A549 (cell line): ENCODE results near the gene EVA1C. TPM values are rescaled to one million over a fixed set of nuclear protein-coding genes. Genes with fewer than 3 reads are reported as not detected.
A peak's percentile ranks its signal among the peaks of the same experiment; 100 is the strongest.

ENCODE experiments used
- ATAC-seq, 2 experiments: fragments of 200-7000 bp in 1 of 2; fragments of >200 bp in 1 of 2; cut with Nextera tagmentation in 1 of 2; cut with Tn5 transposase in 1 of 2; 3 replicates each; pipeline versions ENCODE4 v1.8.0 to v1.9.1; 2018 to 2020; ENCODE audit warnings: mild to moderate bottlenecking in 1 of 2, moderate library complexity in 1 of 2
- CTCF ChIA-PET: fragments of 300-600 bp; sonication (Branson Sonifier 250); formaldehyde crosslinking; extraction: SDS; loops from one replicate; lab custom pipeline; 2021; ENCODE audit warnings: antibody characterized with exemption, inconsistent platforms; lab: Yijun Ruan, JAX
- POLR2A ChIA-PET: fragments of 350-600 bp; formaldehyde crosslinking; extraction: SDS; loops from one replicate; lab custom pipeline; 2021; ENCODE audit warnings: antibody characterized with exemption, inconsistent platforms; lab: Yijun Ruan, JAX
- DNase-seq, 2 experiments: peaks; one replicate each; pipeline versions ENCODE4 v3.0.0 to v3.0.0-alpha.2; 2011 to 2016; ENCODE audit warnings: low read depth in 1 of 2, low spot score in 1 of 2
- FAIRE-seq: peaks from 2 replicates; lab custom pipeline; 2011; peaks lifted over from hg19 to GRCh38; lab: Jason Lieb, UNC
- H3K27ac ChIP-seq, 2 experiments: fragments of >200 bp; sonication (Bioruptor Twin); formaldehyde crosslinking; 3 replicates each; pipeline ENCODE4 v1.5.1; 2016 to 2017
- H3K4me1 ChIP-seq: fragments of >200 bp; sonication (Bioruptor Twin); formaldehyde crosslinking; 3 replicates; pipeline ENCODE4 v1.6.1; 2016
- H3K4me2 ChIP-seq: fragments of >200 bp; sonication (Bioruptor Twin); formaldehyde crosslinking; 3 replicates; pipeline ENCODE4 v1.6.1; 2016
- H3K4me3 ChIP-seq: fragments of >200 bp; sonication (Bioruptor Twin); formaldehyde crosslinking; 3 replicates; pipeline ENCODE4 v1.5.1; 2016
- H3K9me3 ChIP-seq: fragments of >200 bp; sonication (Bioruptor Twin); formaldehyde crosslinking; 3 replicates; pipeline ENCODE4 v1.6.1; 2016
- CHD2 ChIP-seq: fragments of 150-350 bp; IDR thresholded peaks from 2 replicates; pipeline ENCODE4 v1.6.1; 2014; ENCODE audit warnings: low read length; ENCODE audit not compliant: partially characterized antibody
- CTCF ChIP-seq: fragments of >200 bp; sonication (Bioruptor Twin); formaldehyde crosslinking; IDR thresholded peaks from 3 replicates; pipeline ENCODE4 v1.5.1; 2016
- EHF ChIP-seq: fragments of 250-450 bp; sonication (Bioruptor Pico); IDR thresholded peaks from 2 replicates; pipeline ENCODE4 v1.5.0; 2020; ENCODE audit warnings: mild to moderate bottlenecking
- ELK1 ChIP-seq: fragments of 150-350 bp; IDR thresholded peaks from 2 replicates; pipeline ENCODE4 v1.6.1; 2014; ENCODE audit warnings: low read depth, mild to moderate bottlenecking, low read length
- FOSB ChIP-seq: fragments of 250-450 bp; sonication (Bioruptor Pico); IDR thresholded peaks from 2 replicates; pipeline ENCODE4 v1.5.0; 2020; ENCODE audit warnings: mild to moderate bottlenecking, moderate library complexity
- GATA3 ChIP-seq: IDR thresholded peaks from 2 replicates; pipeline ENCODE4 v1.6.1; 2012; ENCODE audit warnings: borderline replicate concordance
- HDAC2 ChIP-seq: fragments of 200-600 bp; sonication (generic); IDR thresholded peaks from 2 replicates; pipeline ENCODE4 v1.6.1; 2016
- HES2 ChIP-seq: fragments of >200 bp; sonication (Bioruptor Twin); formaldehyde crosslinking; IDR thresholded peaks from 2 replicates; pipeline ENCODE4 v1.6.1; 2016
- MAFK ChIP-seq: fragments of 450-650 bp; IDR thresholded peaks from 2 replicates; pipeline ENCODE4 v1.6.1; 2014; ENCODE audit not compliant: partially characterized antibody
- MAZ ChIP-seq: fragments of 150-350 bp; IDR thresholded peaks from 2 replicates; pipeline ENCODE4 v1.6.1; 2014; ENCODE audit warnings: antibody characterized with exemption, low read depth, low read length, borderline replicate concordance
- PBX3 ChIP-seq: IDR thresholded peaks from 2 replicates; pipeline ENCODE4 v1.6.1; 2012
- POLR2A ChIP-seq: IDR thresholded peaks from 2 replicates; pipeline ENCODE4 v1.6.1; 2012; ENCODE audit warnings: mild to moderate bottlenecking, low read length
- POLR2AphosphoS2 ChIP-seq: conservative IDR thresholded peaks from 2 replicates; pipeline ENCODE4 v1.6.1; 2012; ENCODE audit warnings: low read length, improper control_type of control experiment, inconsistent platforms
- REST ChIP-seq: fragments of 200-600 bp; sonication (generic); IDR thresholded peaks from 2 replicates; pipeline ENCODE4 v1.6.1; 2016; ENCODE audit warnings: antibody characterized with exemption, mild to moderate bottlenecking, moderate library complexity
- RFX5 ChIP-seq: fragments of 450-650 bp; IDR thresholded peaks from 2 replicates; pipeline ENCODE4 v1.7.1; 2014; ENCODE audit warnings: antibody characterized with exemption, mild to moderate bottlenecking, moderate library complexity
- TP53 ChIP-seq: fragments of 250-450 bp; sonication (Bioruptor Pico); IDR thresholded peaks from 2 replicates; pipeline ENCODE4 v1.5.0; 2021; ENCODE audit warnings: mild to moderate bottlenecking, moderate library complexity
- ZC3H11A ChIP-seq: fragments of 450-650 bp; IDR thresholded peaks from 2 replicates; pipeline ENCODE4 v1.6.1; 2014; ENCODE audit warnings: antibody characterized with exemption, mild to moderate bottlenecking
- WGBS: methylation state at CpG from one replicate; pipeline ENCODE4 v1.1.6; 2017; ENCODE audit errors: missing lambda C conversion rate; 5-methylcytosine and 5-hydroxymethylcytosine counted together
- polyA plus RNA-seq, 4 experiments: library from polyadenylated mRNA; depleted of rRNA in 3 of 4; stranded (reverse); fragments of >200 nt; fragmentation: RNase III in 1 of 4; extraction: RNeasy Plus Mini Kit Qiagen cat#74134 plus additional on column Dnase treatment in 1 of 4; gene quantifications; 2 replicates in 3 of 4; 3 replicates in 1 of 4; pipeline ENCODE4 v1.2.3, GENCODE V29; 2011 to 2017
- TF ChIP-seq, protein P1 (sequence below): fragments of 450-650 bp; IDR thresholded peaks from 2 replicates; pipeline ENCODE4 v1.6.1; 2014; ENCODE audit warnings: antibody characterized with exemption
- TF ChIP-seq, protein P2 (sequence below): IDR thresholded peaks from 2 replicates; pipeline ENCODE4 v1.6.1; 2012; ENCODE audit warnings: low read depth, borderline replicate concordance
- TF ChIP-seq, protein P3 (sequence below): fragments of >200 bp; sonication (Bioruptor Twin); formaldehyde crosslinking; IDR thresholded peaks from 3 replicates; pipeline ENCODE4 v1.6.1; 2016

EVA1C gene
- polyA plus RNA-seq, 2 of the 4 experiments (the other 2 are of a cell fraction): 41.1 to 48.0 TPM

DNA sequence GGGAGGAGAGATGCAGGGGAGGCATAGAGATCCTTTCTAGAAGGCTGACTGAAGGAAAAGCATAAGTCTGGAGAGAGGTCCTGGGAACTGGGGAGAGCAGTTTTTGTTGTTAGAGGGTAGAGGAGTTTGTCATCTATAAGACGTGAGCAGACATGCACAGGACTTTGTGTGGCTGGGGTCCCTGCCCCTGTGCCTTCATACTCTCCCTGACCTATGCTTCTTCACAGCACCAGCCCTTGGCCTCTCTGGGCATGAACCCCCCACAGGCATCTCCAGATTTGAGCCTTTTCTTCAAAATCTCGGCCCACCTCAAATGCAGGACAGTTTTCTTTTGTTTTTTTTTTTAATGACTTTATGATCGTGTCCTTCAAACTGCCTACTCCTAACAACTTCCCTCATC, 79.9 kb downstream of the EVA1C start:
- Histone ChIP-seq H3K4me1 (peaks cover 34% of the 10 kb centered on the region; the same call in 2 of the 3 replicates), H3K27ac (peak overlapping the region in 1 of 2 experiments; percentile 48; a peak in 3 of 6 replicates), H3K4me2 (no peak overlapping the region), H3K4me3 (no peak overlapping the region), H3K9me3 (no peaks in the 10 kb centered on the region)
- ChIA-PET CTCF (no interaction called here), POLR2A (no interaction called here)
- FAIRE-seq (no peak), DNase-seq (no peak), ATAC-seq (no peak)
- 81% methylated on average over 3 of the region's 3 CpGs for WGBS
- TF ChIP-seq CHD2 (no peak), REST (no peak), CTCF (no peak), HDAC2 (no peak), ELK1 (no peak), ZC3H11A (no peak), RFX5 (no peak)
- TF ChIP-seq, protein P1, sequence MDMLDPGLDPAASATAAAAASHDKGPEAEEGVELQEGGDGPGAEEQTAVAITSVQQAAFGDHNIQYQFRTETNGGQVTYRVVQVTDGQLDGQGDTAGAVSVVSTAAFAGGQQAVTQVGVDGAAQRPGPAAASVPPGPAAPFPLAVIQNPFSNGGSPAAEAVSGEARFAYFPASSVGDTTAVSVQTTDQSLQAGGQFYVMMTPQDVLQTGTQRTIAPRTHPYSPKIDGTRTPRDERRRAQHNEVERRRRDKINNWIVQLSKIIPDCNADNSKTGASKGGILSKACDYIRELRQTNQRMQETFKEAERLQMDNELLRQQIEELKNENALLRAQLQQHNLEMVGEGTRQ: no peak

DNA sequence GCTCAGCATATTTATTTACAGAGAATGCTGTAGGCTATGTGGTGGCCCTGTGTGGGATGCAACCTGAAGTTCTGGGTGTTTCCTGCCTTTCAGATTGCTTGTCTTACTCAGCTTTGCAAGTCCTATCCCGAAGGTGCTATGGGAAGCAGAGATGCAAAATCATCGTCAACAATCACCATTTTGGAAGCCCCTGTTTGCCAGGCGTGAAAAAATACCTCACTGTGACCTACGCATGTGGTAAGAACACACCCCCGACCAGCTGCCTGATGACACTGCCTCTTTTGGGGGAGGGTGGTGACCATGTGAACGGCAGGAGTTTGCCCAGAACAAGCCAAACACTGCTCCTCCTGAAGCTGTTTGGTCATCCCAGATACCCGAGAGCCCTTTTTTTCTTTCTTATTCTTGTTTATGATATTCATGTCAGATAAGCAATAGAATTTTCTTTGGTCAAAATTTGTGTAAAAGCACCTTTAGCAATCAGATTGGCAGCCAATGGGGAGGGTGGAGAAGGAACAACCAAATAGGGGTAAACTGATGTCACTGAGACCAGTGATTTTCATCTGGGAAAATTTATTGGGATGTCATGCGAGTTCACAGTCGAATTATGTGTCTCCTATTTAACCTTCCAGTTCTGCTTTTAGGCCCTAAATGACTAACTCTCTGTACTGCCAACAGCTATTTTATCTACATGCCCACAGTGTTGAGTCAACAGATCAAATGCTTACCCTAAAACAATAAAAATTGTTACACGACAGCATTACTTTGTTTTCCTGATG, 82.6 kb downstream of the EVA1C start:
- WGBS: 57% methylated on average over 10 of the region's 10 CpGs
- peaks cover 34% of the 10 kb centered on the region; the same call in 2 of the 3 replicates for H3K4me1 ChIP-seq
- FAIRE-seq: no peak
- POLR2A ChIA-PET: no interaction called here
- TF ChIP-seq, protein P2, sequence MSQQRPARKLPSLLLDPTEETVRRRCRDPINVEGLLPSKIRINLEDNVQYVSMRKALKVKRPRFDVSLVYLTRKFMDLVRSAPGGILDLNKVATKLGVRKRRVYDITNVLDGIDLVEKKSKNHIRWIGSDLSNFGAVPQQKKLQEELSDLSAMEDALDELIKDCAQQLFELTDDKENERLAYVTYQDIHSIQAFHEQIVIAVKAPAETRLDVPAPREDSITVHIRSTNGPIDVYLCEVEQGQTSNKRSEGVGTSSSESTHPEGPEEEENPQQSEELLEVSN: no peak
- TF ChIP-seq MAZ: no peak
- TF ChIP-seq GATA3: peak; percentile 29; the same call in 1 of the 2 replicates
- no peak overlapping the region for H3K4me3 ChIP-seq
- ATAC-seq: no peak
- CTCF ChIA-PET: interaction anchor here (1.1 kb wide), 1 partner anchor 80 kb away, joined by 3 read pairs; no protein-coding TSS in a partner anchor
- H3K4me2 ChIP-seq: peak overlapping the region; percentile 0; the same call in 2 of the 3 replicates
- peak in 1 of 2 experiments; percentile 36 for DNase-seq
- H3K9me3 ChIP-seq: no peaks in the 10 kb centered on the region
- H3K27ac ChIP-seq: peak overlapping the region; percentile 55 to 74; a peak in 5 of 6 replicates

- H3K4me3 ChIP-seq: no peak overlapping the region
- ATAC-seq (no peak), FAIRE-seq (no peak), DNase-seq (no peak)
- POLR2A ChIA-PET: no interaction called here
- WGBS: 86% methylated on average over 6 of the region's 6 CpGs
- H3K9me3 ChIP-seq: no peaks in the 10 kb centered on the region
- H3K4me1 ChIP-seq: peaks cover 32% of the 10 kb centered on the region; the same call in 2 of the 3 replicates
- CTCF ChIA-PET: interaction anchor here (0.9 kb wide), 2 partner anchors 82 to 93 kb away, joined by 3 to 4 read pairs; no protein-coding TSS in a partner anchor
- H3K27ac ChIP-seq: peak overlapping the region in 1 of 2 experiments; percentile 74; a peak in 1 of 6 replicates
- no peak overlapping the region for H3K4me2 ChIP-seq
- TF ChIP-seq TP53 (CRISPR knock-in tag): no peak
- no peak for TF ChIP-seq EHF (CRISPR knock-in tag)
- no peak for TF ChIP-seq FOSB (CRISPR knock-in tag)
- TF ChIP-seq PBX3: no peak
- TF ChIP-seq HES2: no peak
- TF ChIP-seq MAFK: no peak
- TF ChIP-seq, protein P1: no peak
- no peak for TF ChIP-seq POLR2AphosphoS2
- TF ChIP-seq, protein P3, sequence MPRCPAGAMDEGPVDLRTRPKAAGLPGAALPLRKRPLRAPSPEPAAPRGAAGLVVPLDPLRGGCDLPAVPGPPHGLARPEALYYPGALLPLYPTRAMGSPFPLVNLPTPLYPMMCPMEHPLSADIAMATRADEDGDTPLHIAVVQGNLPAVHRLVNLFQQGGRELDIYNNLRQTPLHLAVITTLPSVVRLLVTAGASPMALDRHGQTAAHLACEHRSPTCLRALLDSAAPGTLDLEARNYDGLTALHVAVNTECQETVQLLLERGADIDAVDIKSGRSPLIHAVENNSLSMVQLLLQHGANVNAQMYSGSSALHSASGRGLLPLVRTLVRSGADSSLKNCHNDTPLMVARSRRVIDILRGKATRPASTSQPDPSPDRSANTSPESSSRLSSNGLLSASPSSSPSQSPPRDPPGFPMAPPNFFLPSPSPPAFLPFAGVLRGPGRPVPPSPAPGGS: no peak
- TF ChIP-seq POLR2A: no peak
Measured at GRCh38 chr21:32496568-32496967, 84.1 kb downstream of the EVA1C start.
